Measurements from ENCODE around the gene SVOPL. TPM values are rescaled to one million over a fixed set of nuclear protein-coding genes. Genes with fewer than 3 reads are reported as not detected.

SVOPL gene
- polyA plus RNA-seq, 1 of the 3 experiments (the other 2 are of a cell fraction): not detected

DNA sequence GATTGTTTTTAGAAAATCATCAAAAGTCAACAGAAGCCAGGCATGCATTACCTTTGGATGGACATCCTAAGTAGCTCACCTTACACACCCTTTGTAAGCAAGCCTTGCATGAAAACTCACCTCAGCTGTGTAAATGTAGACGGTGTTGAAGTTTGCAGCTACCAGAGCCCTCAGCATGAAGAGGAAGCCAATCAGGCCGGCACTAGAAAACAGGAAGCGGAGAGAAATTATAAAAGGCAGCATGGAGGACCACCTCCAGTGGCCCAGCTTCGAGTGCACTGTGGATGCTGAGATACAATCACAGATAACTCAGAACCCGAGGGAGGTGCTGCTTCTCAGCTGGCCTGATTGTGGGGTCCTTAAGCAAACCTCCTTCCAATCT lies 75.3 kb downstream of the SVOPL start:
- DNase-seq: no peak
- no peaks in the 10 kb centered on the region; the same call in 1 of the 2 replicates for H3K9me3 ChIP-seq
- 26% methylated on average over 5 of the region's 5 CpGs for WGBS (ENCODE audit: low lambda C conversion rate)
- no peak for TF ChIP-seq FOXM1 (IDR thresholded peaks at IDR 0.05; ENCODE audit: low read depth)
- no peak for TF ChIP-seq ELF1 (IDR thresholded peaks at IDR 0.05)
- no peak overlapping the region for H2AFZ ChIP-seq (ENCODE audit: low read depth)
- ChIA-PET POLR2A (no interaction called here), CTCF (interaction anchor here (1.6 kb wide), 1 partner anchor 23 kb away, joined by 3 read pairs; no protein-coding TSS in a partner anchor)
- H3K36me3 ChIP-seq (replicated peaks in 1 of 2; ENCODE audit: control insufficient read depth in 1 of 2, insufficient read depth in 2 of 2, low read length in 1 of 2): no peaks in the 10 kb centered on the region
- no peaks in the 10 kb centered on the region for H3K27me3 ChIP-seq (ENCODE audit: insufficient read depth)
- H3K9me2 ChIP-seq: no peaks in the 10 kb centered on the region
- no peaks in the 10 kb centered on the region for H3K4me1 ChIP-seq (ENCODE audit: control insufficient read depth in 1 of 2, insufficient read depth in 2 of 2, low read depth in 1 of 2, low read length in 1 of 2)
- no peaks in the 10 kb centered on the region for H4K20me1 ChIP-seq (ENCODE audit: insufficient read depth)
- H3F3A ChIP-seq (replicated peaks; ENCODE audit: insufficient read depth): no peaks in the 10 kb centered on the region
- H3K27ac ChIP-seq (ENCODE audit: low read depth in 2 of 2, low read length in 1 of 2): no peak overlapping the region
- no peaks in the 10 kb centered on the region for H3K79me2 ChIP-seq (ENCODE audit: insufficient read depth)
- H3K9ac ChIP-seq: no peak overlapping the region
- H3K4me2 ChIP-seq: no peak overlapping the region
- H3K4me3 ChIP-seq (ENCODE audit: low read depth in 2 of 2, low read length in 1 of 2): no peak overlapping the region

DNA sequence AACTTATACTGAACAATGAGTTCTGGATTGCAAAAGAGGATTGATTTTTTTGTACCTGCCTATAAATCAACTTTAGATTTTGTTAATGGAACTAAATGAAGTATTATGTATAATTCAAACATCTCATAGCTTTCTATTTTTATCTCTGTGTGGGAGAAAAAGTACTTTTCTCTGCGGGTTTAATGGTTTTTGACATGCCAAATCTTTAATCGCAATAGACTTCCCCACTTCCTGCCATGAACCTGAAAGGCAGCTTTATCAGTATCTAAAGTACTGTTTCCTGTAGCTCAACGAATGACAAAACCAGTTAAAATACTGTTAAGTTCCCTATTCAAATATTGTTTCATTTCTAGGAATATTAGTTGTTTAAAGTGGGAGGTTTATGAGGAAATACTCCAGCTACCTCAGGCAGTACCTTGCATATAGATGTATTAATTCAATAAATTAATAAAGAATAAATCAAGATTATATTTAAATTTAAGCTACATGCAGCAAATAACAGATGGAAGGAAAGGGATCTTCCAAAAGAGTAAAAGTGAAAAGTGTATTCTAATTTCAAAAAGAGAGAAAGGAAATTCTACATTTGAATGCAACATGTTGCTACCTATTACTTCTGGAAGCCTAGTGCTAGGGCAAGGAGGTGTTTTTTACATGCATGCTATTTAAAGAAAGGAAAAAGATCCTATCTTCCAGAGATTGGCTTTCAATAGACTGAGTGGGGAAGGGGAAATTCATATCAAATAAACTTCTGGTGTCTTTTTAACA lies 75.9 kb downstream of the SVOPL start:
- Histone ChIP-seq H3K9ac (no peak overlapping the region), H2AFZ (ENCODE audit: low read depth) (no peak overlapping the region), H3K27me3 (ENCODE audit: insufficient read depth) (no peaks in the 10 kb centered on the region), H3F3A (replicated peaks; ENCODE audit: insufficient read depth) (no peaks in the 10 kb centered on the region), H3K9me2 (no peaks in the 10 kb centered on the region), H4K20me1 (ENCODE audit: insufficient read depth) (no peaks in the 10 kb centered on the region), H3K4me3 (ENCODE audit: low read depth in 2 of 2, low read length in 1 of 2) (no peak overlapping the region), H3K4me2 (no peak overlapping the region), H3K36me3 (replicated peaks in 1 of 2; ENCODE audit: control insufficient read depth in 1 of 2, insufficient read depth in 2 of 2, low read length in 1 of 2) (no peaks in the 10 kb centered on the region), H3K4me1 (ENCODE audit: control insufficient read depth in 1 of 2, insufficient read depth in 2 of 2, low read depth in 1 of 2, low read length in 1 of 2) (no peaks in the 10 kb centered on the region), H3K27ac (ENCODE audit: low read depth in 2 of 2, low read length in 1 of 2) (no peak overlapping the region), H3K9me3 (no peaks in the 10 kb centered on the region; the same call in 1 of the 2 replicates), H3K79me2 (ENCODE audit: insufficient read depth) (no peaks in the 10 kb centered on the region)
- no peak for DNase-seq
- WGBS (ENCODE audit: low lambda C conversion rate): 23% methylated on average over 3 of the region's 3 CpGs
- TF ChIP-seq EZH2phosphoT487 (IDR thresholded peaks at IDR 0.05; ENCODE audit: borderline replicate concordance, low read depth): no peak
- no peak for TF ChIP-seq TEAD4 (IDR thresholded peaks at IDR 0.05; ENCODE audit: borderline replicate concordance, insufficient read depth)
- TF ChIP-seq MXI1 (IDR thresholded peaks at IDR 0.05; ENCODE audit: low read depth, low read length): no peak
- TF ChIP-seq TCF12 (IDR thresholded peaks at IDR 0.05): no peak
- TF ChIP-seq TAF1 (IDR thresholded peaks at IDR 0.05; ENCODE audit: borderline replicate concordance, low read depth, low read length): no peak
- no peak for TF ChIP-seq FOXJ3 (CRISPR knock-in tag; IDR thresholded peaks at IDR 0.05)
- no peak for TF ChIP-seq MEF2A (IDR thresholded peaks at IDR 0.05; ENCODE audit: borderline replicate concordance, low read depth)
- TF ChIP-seq RCOR1 (IDR thresholded peaks at IDR 0.05; ENCODE audit: low read length): no peak
- POLR2A ChIA-PET: no interaction called here
- CTCF ChIA-PET: interaction anchor here (1.6 kb wide), 1 partner anchor 22 kb away, joined by 3 read pairs; no protein-coding TSS in a partner anchor

DNA sequence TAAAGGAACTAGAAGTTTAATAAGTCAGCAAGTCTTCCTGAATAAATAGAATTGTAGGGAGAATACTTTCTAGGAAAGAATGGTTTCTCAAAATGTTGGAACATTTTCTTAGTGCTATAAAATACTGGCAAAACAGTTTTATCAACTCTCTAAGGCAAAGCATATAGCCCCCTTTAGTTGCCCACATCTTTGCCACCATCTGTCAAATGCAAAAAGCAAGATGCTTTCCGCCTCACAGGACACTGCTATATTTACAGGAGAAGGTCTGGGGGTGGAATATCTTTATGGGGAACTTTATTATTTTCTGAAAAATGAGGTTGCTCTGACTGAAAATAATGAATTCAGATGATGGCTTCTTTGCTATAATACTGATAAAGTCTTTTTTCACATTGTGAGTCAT lies 78.3 kb downstream of the SVOPL start:
- H4K20me1 ChIP-seq (ENCODE audit: insufficient read depth): no peaks in the 10 kb centered on the region
- H3K4me1 ChIP-seq (ENCODE audit: control insufficient read depth in 1 of 2, insufficient read depth in 2 of 2, low read depth in 1 of 2, low read length in 1 of 2): no peaks in the 10 kb centered on the region
- H3K36me3 ChIP-seq (replicated peaks in 1 of 2; ENCODE audit: control insufficient read depth in 1 of 2, insufficient read depth in 2 of 2, low read length in 1 of 2): no peaks in the 10 kb centered on the region
- no peak overlapping the region for H3K9ac ChIP-seq
- WGBS (ENCODE audit: low lambda C conversion rate): 45% methylated on average over 1 of the region's 1 CpG
- H2AFZ ChIP-seq (ENCODE audit: low read depth): no peak overlapping the region
- DNase-seq: no peak
- no peak overlapping the region for H3K27ac ChIP-seq (ENCODE audit: low read depth in 2 of 2, low read length in 1 of 2)
- H3K9me2 ChIP-seq: no peaks in the 10 kb centered on the region
- H3K27me3 ChIP-seq (ENCODE audit: insufficient read depth): no peaks in the 10 kb centered on the region
- H3F3A ChIP-seq (replicated peaks; ENCODE audit: insufficient read depth): no peaks in the 10 kb centered on the region
- no peak overlapping the region for H3K4me2 ChIP-seq
- no peak overlapping the region for H3K4me3 ChIP-seq (ENCODE audit: low read depth in 2 of 2, low read length in 1 of 2)
- CTCF ChIA-PET: no interaction called here
- POLR2A ChIA-PET: no interaction called here
- H3K79me2 ChIP-seq (ENCODE audit: insufficient read depth): no peaks in the 10 kb centered on the region
- H3K9me3 ChIP-seq: no peaks in the 10 kb centered on the region; the same call in 1 of the 2 replicates
- TF ChIP-seq TCF12 (IDR thresholded peaks at IDR 0.05): no peak
- TF ChIP-seq, protein P1, sequence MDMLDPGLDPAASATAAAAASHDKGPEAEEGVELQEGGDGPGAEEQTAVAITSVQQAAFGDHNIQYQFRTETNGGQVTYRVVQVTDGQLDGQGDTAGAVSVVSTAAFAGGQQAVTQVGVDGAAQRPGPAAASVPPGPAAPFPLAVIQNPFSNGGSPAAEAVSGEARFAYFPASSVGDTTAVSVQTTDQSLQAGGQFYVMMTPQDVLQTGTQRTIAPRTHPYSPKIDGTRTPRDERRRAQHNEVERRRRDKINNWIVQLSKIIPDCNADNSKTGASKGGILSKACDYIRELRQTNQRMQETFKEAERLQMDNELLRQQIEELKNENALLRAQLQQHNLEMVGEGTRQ (IDR thresholded peaks at IDR 0.05; ENCODE audit: borderline replicate concordance, low read depth, low read length): no peak
- no peak for TF ChIP-seq RXRA (IDR thresholded peaks at IDR 0.05; ENCODE audit: borderline replicate concordance, low read depth)
- TF ChIP-seq NRF1 (IDR thresholded peaks at IDR 0.05; ENCODE audit: low read depth, low read length): no peak
- TF ChIP-seq, protein P2, sequence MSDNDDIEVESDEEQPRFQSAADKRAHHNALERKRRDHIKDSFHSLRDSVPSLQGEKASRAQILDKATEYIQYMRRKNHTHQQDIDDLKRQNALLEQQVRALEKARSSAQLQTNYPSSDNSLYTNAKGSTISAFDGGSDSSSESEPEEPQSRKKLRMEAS (IDR thresholded peaks at IDR 0.05; ENCODE audit: low read depth): no peak
- TF ChIP-seq FOXJ3 (CRISPR knock-in tag; IDR thresholded peaks at IDR 0.05): no peak
- TF ChIP-seq, protein P3, sequence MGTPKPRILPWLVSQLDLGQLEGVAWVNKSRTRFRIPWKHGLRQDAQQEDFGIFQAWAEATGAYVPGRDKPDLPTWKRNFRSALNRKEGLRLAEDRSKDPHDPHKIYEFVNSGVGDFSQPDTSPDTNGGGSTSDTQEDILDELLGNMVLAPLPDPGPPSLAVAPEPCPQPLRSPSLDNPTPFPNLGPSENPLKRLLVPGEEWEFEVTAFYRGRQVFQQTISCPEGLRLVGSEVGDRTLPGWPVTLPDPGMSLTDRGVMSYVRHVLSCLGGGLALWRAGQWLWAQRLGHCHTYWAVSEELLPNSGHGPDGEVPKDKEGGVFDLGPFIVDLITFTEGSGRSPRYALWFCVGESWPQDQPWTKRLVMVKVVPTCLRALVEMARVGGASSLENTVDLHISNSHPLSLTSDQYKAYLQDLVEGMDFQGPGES (IDR thresholded peaks at IDR 0.05; ENCODE audit: low read depth, low read length): no peak
- no peak for TF ChIP-seq CHD2 (IDR thresholded peaks at IDR 0.05; ENCODE audit: low read length, partially characterized antibody)
